Activated T-cell treated with anti-CD3 and anti-CD28 coated beads, Interleukin-2, amount 50 U/mL, for 4 hours (primary cell): ENCODE measurements around the gene DLD. TPM values are rescaled to one million over a fixed set of nuclear protein-coding genes. Genes with fewer than 3 reads are reported as not detected.

Experiments used
- total RNA-seq, 3 donors: library from RNA; stranded (reverse); gene quantifications; one replicate each; pipeline ENCODE4 v1.2.1, GENCODE V29; 2021

DLD gene
- total RNA-seq, 3 donors from 2014 or later: 100 to 105 (median 103) TPM

Other genes starting within 250 kb of the DLD start
- gene SLC26A4, start 230.4 kb upstream of the DLD start, total RNA-seq: 1 to 10 TPM in 1 of 3 donors, under 1 TPM in 2; 0.68 to 2.0 (median 0.71) TPM
- 10 to 100 TPM; 37.2 to 45.9 (median 42.7) TPM for gene CBLL1, start 147.0 kb upstream of the DLD start, total RNA-seq
- under 1 TPM; 0.19 to 0.48 (median 0.37) TPM for gene SLC26A3, start 88.0 kb upstream of the DLD start, total RNA-seq
- under 1 TPM; 0.26 to 0.46 (median 0.30) TPM for gene LAMB1, start 112.0 kb downstream of the DLD start, total RNA-seq
- not detected for gene LAMB4, start 239.2 kb downstream of the DLD start, total RNA-seq